Prostate gland (tissue), 2 donors: ENCODE measurements around the gene PKP4.

Experiments used
- CTCF ChIP-seq, 4 experiments: fragments of 200-600 bp in 2 of 4; fragments of 450-650 bp in 2 of 4; sonication (generic) in 2 of 4; IDR thresholded peaks; 1 replicate in 3 of 4; 2 replicates in 1 of 4; pipeline ENCODE4 v1.5.1; 2016 to 2019; ENCODE audit warnings: antibody characterized with exemption in 4 of 4, mild to moderate bottlenecking in 2 of 4, moderate library complexity in 2 of 4
- POLR2AphosphoS5 ChIP-seq: sonication (generic); formaldehyde crosslinking; IDR thresholded peaks from one replicate; pipeline ENCODE4 v1.6.1; 2017; ENCODE audit warnings: antibody characterized with exemption

- TF ChIP-seq CTCF (IDR thresholded peaks at IDR 0.05): no peak
- TF ChIP-seq POLR2AphosphoS5: no peak
Measured at GRCh38 chr2:158489366-158490112, 32.8 kb downstream of the PKP4 start.
